ENCODE data around the gene TRPM2. TPM values are rescaled to one million over a fixed set of nuclear protein-coding genes. Genes with fewer than 3 reads are reported as not detected.

Gene TRPM2
- total RNA-seq, 1 donor from 2014 or later: 0.43 TPM

- no peaks in the 10 kb centered on the region for H3K9me3 ChIP-seq
- TF ChIP-seq CTCF (IDR thresholded peaks at IDR 0.05): no peak
- no peak overlapping the region for H3K27ac ChIP-seq
- intact Hi-C loops (cut with DNase I): no loop called here
- H3K36me3 ChIP-seq: peaks cover 84 to 91% of the 10 kb centered on the region in 2 donors
- no peaks in the 10 kb centered on the region for H3K4me1 ChIP-seq
- H3K4me3 ChIP-seq: no peak overlapping the region
- H3K27me3 ChIP-seq: no peaks in the 10 kb centered on the region
- DNase-seq (ENCODE audit: low spot score in 2 of 2): no peak
These were observed 38.9 kb upstream of the TRPM2 start for GRCh38 chr21:44314561-44314960.

GRCh38 chr21:44315691-44316203 lies 37.7 kb upstream of the TRPM2 start:
- intact Hi-C loops (cut with DNase I): no loop called here
- Histone ChIP-seq H3K36me3 (peaks cover 82 to 95% of the 10 kb centered on the region in 2 donors), H3K9me3 (no peaks in the 10 kb centered on the region), H3K4me1 (no peaks in the 10 kb centered on the region), H3K27ac (no peak overlapping the region), H3K4me3 (no peak overlapping the region), H3K27me3 (no peaks in the 10 kb centered on the region)
- DNase-seq (ENCODE audit: low spot score in 2 of 2): no peak
- TF ChIP-seq CTCF (IDR thresholded peaks at IDR 0.05): no peak

- Histone ChIP-seq H3K27ac (no peak overlapping the region), H3K4me3 (no peak overlapping the region), H3K36me3 (peaks cover 77 to 92% of the 10 kb centered on the region in 2 donors), H3K4me1 (no peaks in the 10 kb centered on the region), H3K9me3 (no peaks in the 10 kb centered on the region), H3K27me3 (no peaks in the 10 kb centered on the region)
- no peak for TF ChIP-seq CTCF (IDR thresholded peaks at IDR 0.05)
- intact Hi-C loops (cut with DNase I): no loop called here
- no peak for DNase-seq (ENCODE audit: low spot score in 2 of 2)
These were observed 37.0 kb upstream of the TRPM2 start for GRCh38 chr21:44316277-44316900.

- DNase-seq (ENCODE audit: low spot score in 2 of 2): no peak
- H3K36me3 ChIP-seq: peaks cover 77 to 88% of the 10 kb centered on the region in 2 donors
- intact Hi-C loops (cut with DNase I): no loop called here
- H3K4me1 ChIP-seq: no peaks in the 10 kb centered on the region
- H3K27ac ChIP-seq: no peak overlapping the region
- TF ChIP-seq CTCF (IDR thresholded peaks at IDR 0.05): no peak
- no peaks in the 10 kb centered on the region for H3K9me3 ChIP-seq
- no peaks in the 10 kb centered on the region for H3K27me3 ChIP-seq
- H3K4me3 ChIP-seq: no peak overlapping the region
These were observed 36.1 kb upstream of the TRPM2 start for GRCh38 chr21:44317241-44317782.

GRCh38 chr21:44317871-44318270 lies 35.5 kb upstream of the TRPM2 start:
- DNase-seq (ENCODE audit: low spot score in 2 of 2): no peak
- Histone ChIP-seq H3K4me3 (no peak overlapping the region), H3K36me3 (peaks cover 78 to 88% of the 10 kb centered on the region in 2 donors), H3K4me1 (no peaks in the 10 kb centered on the region), H3K27me3 (no peaks in the 10 kb centered on the region), H3K9me3 (no peaks in the 10 kb centered on the region), H3K27ac (no peak overlapping the region)
- intact Hi-C loops (cut with DNase I): no loop called here
- no peak for TF ChIP-seq CTCF (IDR thresholded peaks at IDR 0.05)
